ENCODE data around the gene WNK1. TPM values are rescaled to one million over a fixed set of nuclear protein-coding genes. Genes with fewer than 3 reads are reported as not detected.

Gene WNK1
- total and polyA plus RNA-seq, 2 donors from 2014 or later, result 40.2 to 173 TPM

Other genes with a start within 250 kb of the WNK1 start
- 2.8 TPM for gene NINJ2, start 89.1 kb upstream of the WNK1 start, total RNA-seq
- gene NINJ2, start 89.1 kb upstream of the WNK1 start, polyA plus RNA-seq (ENCODE audit: insufficient read depth, low read depth, low replicate concordance), result 0.69 TPM
- 17.1 TPM for gene RAD52, start 197.1 kb downstream of the WNK1 start, total RNA-seq
- 6.4 TPM for gene RAD52, start 197.1 kb downstream of the WNK1 start, polyA plus RNA-seq (ENCODE audit: insufficient read depth, low read depth, low replicate concordance)
- 68.3 TPM for gene ERC1, start 238.6 kb downstream of the WNK1 start, total RNA-seq
- gene ERC1, start 238.6 kb downstream of the WNK1 start, polyA plus RNA-seq (ENCODE audit: insufficient read depth, low read depth, low replicate concordance), result 5.1 TPM